Ramos (cell line): Measurements from ENCODE around the gene FASTKD2.
"Not testable (repeated sequence)": the region's sequence is repeated elsewhere in the genome, so short reads cannot be mapped to it uniquely, and the experiment has no call there.

Experiments used
- in situ Hi-C: fragments of 300-500 bp; cut with MboI; formaldehyde crosslinking; loops from one replicate; pipeline ENCODE4 v1.14.3; 2022; ENCODE audit warnings: low sequenced_read_pairs; ENCODE audit not compliant: unreplicated experiment

Gene FASTKD2

GRCh38 chr2:206784559-206785353 lies 19.4 kb downstream of the FASTKD2 start:
- in situ Hi-C loops, result no loop called here

- in situ Hi-C loops, result no loop called here
Measured at GRCh38 chr2:206790311-206790935, 25.0 kb downstream of the FASTKD2 start.

GRCh38 chr2:206792645-206793044 lies 27.2 kb downstream of the FASTKD2 start:
- in situ Hi-C loops, result no loop called here

DNA sequence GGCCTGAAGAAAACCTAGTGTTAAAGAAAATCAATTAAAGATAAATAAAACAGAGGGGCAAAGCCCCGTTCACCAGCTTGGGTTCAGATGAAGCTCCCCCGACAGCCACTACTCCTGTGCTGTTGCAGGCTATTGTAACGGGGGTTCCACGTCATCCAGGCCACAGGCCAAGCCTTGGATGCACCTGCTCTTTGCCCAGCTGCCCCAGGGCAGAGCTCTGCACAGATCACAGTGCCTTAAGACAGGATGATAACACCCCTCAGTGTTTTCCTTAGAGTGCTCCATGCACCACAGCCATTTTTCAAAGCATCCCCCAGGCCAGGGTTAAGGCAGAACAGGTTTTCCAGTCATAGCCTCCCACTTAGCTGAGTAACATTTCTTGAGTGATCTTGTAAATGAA lies 32.0 kb downstream of the FASTKD2 start:
- in situ Hi-C loops, result no loop called here

GRCh38 chr2:206798000-206798399 lies 32.6 kb downstream of the FASTKD2 start:
- in situ Hi-C loops, result no loop called here

- in situ Hi-C loops, result no loop called here
Measured at GRCh38 chr2:206799083-206799482, 33.7 kb downstream of the FASTKD2 start.

DNA sequence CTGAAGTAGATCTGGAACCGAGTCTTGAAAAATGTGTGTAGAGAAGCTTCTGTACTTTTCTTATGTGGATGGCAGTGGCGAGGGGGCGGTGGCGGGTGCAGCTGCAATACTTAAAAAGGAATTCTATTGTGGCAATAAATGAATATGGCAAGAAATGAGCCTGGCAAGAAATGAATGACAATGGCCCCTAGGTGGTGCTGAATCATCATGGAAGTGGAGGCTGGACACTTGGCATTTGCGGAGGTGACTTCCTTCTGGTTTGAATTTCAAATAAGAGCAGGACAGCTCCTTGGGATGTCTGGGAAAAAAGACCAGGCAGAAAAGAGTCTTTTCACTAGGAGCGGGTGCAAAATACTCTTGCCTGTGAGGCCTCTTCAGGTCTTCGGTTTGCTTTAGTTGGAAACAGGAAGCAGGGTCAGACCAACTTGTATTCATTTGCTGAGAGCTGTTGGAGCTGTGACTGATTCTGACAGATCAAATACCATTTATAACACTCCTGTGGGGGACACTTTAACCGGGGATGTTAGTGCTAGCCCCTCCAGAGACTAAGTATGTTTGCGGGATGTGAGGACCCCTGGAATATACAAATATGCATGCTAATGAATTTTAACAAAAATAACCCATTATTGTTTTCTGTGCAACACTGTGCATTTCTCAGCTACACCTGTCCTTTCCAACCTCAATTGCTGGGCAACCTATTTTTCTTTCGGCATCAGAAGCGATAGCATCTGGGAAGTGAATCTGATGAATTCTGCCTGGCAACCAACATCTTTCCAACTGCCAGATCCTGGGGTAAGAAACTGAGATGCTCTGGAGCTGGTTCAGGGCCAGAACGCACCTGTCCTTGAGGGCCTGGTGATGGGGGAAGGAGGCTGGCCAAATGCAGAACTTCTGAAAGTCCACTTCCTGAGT lies 35.4 kb downstream of the FASTKD2 start:
- in situ Hi-C loops, result no loop called here

DNA sequence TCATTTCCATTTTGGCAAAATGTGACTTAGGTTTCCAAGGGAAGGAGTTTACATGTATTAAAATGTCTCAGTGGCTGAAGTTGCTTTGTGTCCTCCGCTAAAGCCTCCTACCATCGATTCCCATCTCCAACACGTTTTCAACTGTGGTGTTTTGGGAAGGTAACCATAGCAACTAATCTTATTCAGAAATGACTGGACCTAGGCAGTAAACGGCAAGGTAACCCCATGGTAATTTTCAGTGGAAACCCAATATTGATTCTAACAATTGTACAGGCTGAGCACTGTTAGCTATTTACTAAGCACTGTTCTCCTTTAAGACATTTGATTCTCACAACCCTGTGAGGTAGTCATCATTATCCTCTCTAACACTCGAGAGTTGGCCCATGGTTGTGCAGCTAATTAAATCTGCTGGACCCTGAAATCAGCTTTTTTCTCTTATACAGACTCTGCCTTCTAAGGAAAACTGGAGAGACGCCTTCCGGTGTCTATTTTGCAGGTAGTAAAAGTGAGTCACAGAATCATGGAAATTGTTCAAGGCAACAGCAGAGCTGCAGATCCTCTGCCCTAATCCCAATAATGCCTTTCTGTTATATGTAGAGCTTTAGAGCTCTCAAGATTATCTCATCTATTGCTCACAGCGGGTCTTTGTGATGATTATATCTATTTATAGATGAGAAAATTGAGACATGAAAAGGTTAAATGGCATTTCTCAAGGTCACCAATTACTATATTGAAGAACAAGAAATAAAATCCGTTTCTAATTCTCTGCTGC lies 36.2 kb downstream of the FASTKD2 start:
- in situ Hi-C loops, result no loop called here

DNA sequence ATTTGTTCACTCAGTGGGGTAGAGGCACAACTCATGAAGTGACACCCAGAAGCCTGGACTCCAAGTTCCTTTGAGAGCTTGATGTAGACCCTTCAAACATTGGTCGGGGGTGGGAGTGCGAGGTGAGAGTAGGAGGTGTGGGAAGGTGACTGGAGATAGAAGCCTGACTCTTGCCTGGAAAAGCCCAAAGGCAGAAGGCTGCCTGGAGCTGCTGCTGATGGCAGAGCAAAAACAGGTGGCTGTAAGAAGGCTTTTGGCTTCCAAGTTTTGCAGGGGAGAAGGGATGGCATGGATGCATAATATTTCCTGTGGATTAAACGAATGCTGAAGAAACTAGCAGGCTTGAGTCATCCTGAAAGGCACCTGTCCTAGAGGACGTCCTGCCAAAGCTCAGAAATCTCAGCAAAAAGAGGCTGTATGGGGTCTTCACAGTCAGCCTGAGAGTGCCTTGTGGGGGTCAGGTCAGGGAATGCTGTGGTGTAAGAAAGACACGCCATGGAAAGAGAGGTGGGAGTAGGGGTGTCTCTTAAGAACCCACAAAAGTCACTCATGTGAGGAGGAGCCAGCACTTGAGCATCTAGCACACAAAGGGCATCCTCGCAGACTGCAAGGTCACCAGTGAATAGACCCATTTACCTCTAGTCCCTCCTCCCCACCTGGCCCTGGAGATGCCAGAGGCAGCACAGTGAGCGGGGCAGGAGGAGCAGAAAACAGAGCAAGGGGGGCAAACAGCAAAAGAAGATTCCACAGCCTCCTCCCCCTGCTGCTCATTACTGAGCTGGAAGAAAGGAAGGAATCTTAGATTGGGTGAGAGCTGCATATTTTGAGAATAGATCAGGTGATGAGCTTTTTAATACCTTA lies 37.5 kb downstream of the FASTKD2 start:
- in situ Hi-C loops, result no loop called here

GRCh38 chr2:206804326-206804725 lies 38.9 kb downstream of the FASTKD2 start:
- in situ Hi-C loops, result no loop called here

GRCh38 chr2:206805887-206806607 lies 40.6 kb downstream of the FASTKD2 start:
- in situ Hi-C loops, result no loop called here

DNA sequence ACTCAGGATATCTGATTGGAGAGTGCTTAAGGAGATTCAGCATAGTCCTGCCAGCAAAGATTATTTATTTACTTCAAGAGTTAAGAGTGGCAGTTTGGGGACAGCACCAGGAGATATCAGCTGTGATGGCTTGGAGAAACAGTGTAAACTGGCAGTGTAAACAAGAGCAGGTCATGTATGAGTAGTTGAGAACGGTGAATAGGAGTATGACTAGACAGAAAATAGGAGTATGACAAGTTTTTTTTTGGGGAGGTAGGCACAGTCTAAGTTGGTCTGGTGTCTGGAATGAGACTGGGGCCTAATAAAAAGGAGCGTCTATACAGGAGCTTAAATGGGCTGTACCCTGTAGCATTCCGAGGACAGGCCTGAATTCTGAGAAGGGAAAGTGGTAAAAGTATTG lies 42.2 kb downstream of the FASTKD2 start:
- in situ Hi-C loops, result not testable (repeated sequence)

- in situ Hi-C loops, result not testable (repeated sequence)
Measured at GRCh38 chr2:206812471-206812870, 47.1 kb downstream of the FASTKD2 start.

GRCh38 chr2:206814498-206814897 lies 49.1 kb downstream of the FASTKD2 start:
- in situ Hi-C loops, result no loop called here

DNA sequence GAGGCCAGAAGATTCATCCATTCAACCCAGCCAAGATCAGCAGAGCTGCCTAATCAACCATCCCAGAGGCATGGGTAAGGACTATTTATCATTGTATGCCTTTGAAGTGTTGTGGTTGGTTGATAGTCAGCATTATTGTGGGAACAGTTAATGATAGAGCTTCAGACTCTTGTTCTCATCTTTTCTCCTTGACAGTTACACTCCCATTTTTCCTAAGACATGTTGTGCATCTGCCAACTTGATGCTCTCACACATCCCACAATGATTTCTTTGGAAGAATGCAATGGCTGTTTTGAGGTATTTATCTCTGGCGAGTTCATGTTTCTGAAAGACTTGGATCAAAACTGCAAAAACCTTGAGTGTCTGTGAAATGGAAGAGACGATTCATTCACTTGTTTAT lies 55.4 kb downstream of the FASTKD2 start:
- in situ Hi-C loops, result no loop called here

- in situ Hi-C loops, result no loop called here
Measured at GRCh38 chr2:206823178-206823577, 57.8 kb downstream of the FASTKD2 start.

- in situ Hi-C loops, result no loop called here
Measured at GRCh38 chr2:206824087-206824618, 58.7 kb downstream of the FASTKD2 start.

- in situ Hi-C loops, result no loop called here
Measured at GRCh38 chr2:206824993-206825392, 59.6 kb downstream of the FASTKD2 start.
